GM19455 (cell line): ENCODE results near the gene OGFR.

Experiments
- ATAC-seq: cut with Tn5 transposase; IDR thresholded peaks from one replicate; pipeline ENCODE4 v1.9.1; 2021; ENCODE audit not compliant: unreplicated experiment

Gene OGFR

DNA sequence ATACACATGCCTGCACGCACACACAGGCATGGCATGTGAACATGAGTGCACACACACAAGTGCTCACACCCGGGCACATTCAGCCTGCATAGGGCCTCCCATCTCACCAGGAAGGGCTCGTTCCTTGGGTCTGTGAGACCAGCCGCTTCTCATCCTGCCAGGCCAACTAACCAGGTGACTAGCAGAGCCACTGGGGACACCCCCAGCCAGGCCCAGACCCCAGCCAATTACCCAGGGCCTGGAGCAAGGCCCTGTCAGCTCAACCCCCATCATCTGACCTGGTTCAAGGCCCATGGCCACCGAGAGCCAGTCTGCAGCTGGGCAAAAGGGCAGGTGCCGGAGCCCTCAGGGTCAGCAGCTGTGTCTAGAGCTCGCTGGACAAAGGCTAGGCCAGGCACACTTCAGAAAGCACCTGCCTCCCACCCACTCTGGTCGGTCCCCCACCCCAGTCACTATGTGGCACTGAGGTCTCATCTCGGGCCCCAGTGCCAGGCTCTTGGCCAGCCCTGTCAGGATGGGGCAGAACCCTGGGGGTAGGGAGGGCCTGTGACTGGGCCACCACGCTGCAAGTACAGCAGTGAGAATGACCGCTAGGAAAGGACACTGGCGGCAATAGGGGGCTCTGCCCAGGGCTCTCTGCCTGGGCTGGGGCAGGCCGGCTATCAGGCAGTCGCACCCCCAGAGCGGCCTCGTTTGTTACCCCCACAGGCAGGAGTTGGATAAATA lies 35.1 kb upstream of the OGFR start:
- no peak for ATAC-seq

DNA sequence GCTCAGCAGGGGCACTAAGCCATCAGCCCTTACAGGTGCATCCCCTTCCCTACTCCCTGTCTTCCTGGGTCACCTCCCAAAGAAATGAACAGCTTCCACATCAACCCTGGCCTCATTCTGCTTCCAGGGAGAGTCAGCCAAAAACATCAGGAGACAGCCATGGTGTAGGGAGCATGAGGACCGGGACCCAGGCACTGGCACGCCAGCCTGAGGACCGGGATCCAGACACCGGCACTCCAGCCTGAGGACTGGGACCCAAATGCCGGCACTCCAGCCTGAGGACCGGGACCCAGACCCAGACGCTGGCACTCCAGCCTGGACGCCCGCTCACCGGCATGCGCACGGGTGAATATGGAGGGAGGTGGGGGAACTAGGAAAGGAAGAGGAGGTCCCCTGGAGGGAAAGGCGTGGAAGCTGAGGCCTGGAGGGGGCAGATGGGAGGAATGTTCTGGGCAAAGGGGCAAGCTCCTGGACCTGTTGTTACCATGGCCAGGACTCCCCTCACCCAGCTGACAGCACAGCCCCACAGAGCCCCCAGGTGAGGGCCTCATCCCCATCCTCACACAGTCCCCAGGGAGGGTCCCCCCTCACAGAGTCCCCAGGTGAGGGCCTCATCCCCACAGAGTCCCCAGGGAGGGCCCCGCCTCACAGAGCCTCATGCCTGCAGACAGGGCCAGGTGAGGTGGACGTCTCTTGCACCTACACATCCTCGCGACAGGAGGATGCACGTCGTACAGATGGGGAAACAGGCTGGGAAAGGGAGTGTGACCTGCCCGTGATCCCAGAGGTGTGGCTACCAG lies 34.3 kb upstream of the OGFR start:
- ATAC-seq, result no peak

DNA sequence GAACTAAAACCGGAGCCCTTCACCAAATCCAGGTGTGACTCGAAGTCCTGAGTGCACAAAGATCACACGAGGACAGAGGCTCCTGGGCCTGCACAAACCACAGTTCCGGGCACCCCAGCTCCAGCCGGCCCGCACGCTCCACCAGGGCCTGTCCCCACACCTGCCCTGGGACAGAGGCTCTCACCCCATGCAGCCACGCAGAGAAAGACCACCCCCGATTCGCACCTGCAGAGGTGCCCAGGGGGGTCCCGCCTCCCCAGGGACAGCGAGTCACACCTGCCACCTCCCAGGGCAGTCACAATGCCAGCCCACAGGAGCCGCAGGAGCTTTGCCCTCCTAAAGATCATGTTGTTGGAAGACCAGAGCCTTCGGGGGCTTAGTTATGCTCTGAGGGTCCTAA lies 33.7 kb upstream of the OGFR start:
- no peak for ATAC-seq

DNA sequence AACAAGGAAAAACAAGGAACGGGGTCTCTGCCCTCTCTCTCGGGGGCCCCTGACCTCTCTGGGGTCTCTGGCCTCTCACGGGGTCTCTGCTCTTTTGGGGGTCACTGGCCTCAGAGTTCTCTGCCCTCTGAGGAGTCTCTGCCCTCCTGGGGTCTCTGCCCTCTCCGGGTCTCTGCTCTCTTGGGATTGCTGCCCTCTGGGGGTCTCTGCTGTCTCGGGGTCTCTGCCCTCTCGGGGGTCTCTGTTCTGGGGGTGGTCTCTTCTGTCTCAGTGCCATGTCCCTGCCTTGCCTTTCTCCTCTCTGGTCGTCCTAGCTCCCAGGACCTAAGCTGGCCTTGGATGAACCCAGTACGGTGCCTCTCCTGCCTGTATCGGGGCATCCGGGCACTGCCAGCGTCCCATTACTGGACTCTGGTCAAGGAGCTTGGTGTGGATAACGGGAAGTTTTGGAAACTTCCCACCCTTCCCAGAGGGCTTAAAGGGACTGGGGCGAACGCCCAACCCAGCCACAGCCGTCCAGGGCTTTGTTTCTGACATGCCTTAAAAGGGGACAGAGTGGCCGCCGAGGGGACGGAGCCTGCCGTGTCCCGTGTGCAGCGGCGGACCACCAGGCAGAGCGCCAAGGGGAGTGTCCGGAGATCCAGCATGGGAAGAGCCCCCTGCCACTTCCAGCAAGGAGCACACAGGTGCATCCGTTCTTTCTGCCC lies 33.1 kb upstream of the OGFR start:
- no peak for ATAC-seq

DNA sequence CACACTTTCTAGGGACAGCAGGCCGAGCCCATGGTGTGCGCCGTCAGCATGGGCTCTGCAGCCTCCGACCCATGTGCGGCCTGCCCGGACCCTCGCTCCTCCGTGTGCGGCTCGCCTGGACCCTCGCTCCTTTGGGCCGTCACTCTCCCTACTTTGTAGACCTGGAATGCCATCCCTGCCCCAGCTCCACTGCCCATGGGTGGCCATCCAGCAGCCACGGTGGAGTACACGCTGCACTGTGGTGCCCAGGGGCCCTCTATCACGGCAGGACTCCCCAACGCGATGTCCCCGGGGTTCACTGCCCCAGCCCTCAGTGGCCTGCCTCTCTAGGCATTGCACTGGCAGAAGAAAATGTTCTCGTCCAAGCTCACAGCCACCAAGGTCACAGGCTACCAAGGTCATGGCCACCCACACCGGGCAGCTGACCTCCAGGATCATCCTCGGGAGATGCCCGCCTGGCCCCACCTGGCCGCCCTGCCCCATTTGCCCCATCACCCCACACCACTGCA lies 32.5 kb upstream of the OGFR start:
- no peak for ATAC-seq

DNA sequence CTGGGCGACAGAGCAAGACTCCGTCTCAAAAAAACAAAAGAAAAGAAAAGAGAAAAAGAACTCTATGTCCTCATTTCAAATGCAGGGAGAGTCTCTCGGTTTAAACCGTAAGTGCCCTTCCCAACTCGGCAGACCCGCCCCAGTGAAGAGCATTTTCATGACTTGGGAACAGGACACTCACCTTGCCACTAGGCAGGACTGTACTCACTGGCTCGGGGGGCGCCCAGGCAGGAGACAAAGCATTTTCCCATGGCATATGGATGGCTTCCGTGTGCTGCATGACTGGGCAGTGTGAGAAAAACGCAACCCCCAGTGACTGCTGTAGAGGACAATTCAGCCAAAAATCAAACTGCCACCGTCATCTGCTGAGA lies 32.0 kb upstream of the OGFR start:
- no peak for ATAC-seq

DNA sequence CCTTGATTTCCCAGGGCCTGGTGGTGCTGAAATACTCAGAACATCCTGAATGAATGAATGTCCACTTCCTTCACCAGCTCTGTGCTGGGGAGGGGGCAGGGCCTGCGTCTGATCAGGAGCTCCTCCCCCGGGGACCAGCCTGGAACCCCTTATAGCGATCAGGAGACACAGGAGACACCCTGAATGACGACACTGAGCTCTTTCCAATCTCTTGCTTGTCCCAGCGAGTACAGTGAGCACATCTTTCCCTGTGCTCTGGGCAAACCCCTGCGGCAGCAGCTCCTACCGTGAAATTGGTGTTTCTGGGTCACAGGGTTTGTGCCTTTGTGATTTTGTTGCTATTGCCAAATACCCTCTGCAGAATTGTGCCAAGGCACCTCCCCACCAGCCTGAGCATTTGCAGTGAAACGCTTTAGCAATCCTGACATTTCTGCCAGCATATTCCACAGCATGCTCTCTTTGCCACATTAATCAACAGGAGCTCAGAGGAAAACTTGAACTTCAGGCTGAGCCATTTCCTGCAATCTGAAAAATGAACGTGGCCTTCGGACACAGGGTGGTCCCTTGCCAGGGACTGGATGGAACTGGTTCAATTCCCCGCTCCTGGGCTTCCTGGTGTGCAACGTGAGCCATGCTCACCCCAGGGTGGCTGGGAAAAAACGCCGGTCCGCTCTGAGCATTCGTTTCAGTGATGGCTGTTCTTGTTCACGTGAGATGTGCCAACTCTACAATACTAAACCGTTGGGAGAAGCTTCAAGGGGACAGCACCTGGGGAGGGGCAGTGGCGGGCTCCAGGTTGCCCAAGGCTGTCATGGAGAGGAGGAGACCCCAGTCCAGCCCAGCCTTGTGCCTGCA lies 31.4 kb upstream of the OGFR start:
- ATAC-seq, result no peak

DNA sequence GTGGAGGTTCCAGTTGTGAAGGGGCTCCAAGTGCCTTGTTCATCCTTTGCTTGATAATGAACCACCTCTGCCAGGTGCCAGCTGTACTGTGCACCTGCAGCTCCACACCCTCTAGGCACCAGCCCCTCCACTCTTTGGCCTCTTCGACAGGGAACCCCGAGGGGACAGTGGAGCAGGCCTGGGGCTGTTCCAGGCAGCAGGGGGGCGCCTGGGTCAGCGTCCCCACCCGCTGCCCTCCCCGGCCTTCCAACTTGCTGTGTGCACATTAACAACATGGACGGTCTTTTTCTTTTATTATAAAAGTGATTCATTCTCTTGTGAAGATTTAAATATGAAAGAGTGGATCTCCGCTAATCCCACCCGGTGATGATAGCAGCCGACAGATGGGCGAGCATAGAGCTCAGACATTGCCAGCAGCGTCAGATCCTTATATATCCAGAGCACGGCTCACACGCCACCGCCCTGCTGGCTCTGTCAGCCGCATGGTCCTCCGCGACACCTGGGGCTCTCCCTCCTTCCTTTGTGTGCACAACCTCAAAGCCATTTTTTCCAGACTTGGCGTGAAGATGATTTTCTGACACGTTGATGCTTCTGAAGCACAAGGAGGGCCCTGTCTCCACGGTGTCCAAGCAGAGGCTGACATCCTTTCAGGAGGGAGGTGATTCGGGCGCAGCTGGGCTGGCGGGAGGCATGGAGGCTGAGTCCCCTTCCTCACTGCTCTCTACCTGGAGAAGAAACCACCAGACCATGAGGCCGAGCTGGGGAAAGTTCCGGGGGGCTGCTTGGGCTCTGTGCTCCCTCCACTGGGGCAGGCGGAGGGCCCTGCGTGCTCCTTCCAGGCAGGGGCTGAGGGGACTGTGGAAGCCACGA lies 30.6 kb upstream of the OGFR start:
- ATAC-seq, result no peak

DNA sequence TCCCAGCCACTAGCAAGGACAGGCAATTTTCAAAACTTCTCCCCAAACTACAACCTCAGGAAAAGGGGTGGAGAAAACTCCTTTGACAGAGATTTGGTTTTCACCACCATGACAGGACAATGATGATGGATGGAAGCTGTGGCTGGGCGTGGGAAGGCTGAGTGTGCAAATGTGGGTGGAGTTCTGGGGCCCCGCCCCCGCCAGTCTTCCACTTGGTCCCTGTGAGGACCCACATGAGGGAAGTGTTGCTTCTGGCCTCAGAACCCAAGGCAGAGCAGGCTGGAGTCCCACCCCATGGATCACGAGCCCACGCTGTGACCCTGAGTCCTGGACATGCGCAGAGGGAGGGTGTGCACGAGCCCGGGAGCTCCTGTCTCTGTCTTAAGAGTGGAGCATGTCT lies 29.9 kb upstream of the OGFR start:
- ATAC-seq, result no peak

DNA sequence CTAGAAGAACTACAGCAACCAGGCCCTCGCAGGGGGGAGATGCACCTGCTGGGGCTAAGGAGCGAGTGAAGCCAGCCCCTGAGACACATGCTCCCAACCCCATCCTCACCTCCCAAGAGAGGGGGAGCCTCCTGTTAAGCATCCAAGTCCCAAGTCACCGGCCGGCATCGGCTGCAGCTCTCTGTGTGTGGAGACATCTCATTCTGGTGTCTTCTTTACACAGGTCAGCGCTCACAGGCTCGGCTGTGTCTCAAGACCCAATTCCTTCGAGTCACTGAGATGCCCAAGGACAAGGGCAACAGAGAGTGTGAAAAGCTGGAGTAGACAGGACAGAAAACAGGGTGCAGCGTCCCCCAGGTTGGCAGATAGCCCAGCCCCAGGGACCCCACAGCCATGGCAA lies 29.4 kb upstream of the OGFR start:
- ATAC-seq, result no peak

DNA sequence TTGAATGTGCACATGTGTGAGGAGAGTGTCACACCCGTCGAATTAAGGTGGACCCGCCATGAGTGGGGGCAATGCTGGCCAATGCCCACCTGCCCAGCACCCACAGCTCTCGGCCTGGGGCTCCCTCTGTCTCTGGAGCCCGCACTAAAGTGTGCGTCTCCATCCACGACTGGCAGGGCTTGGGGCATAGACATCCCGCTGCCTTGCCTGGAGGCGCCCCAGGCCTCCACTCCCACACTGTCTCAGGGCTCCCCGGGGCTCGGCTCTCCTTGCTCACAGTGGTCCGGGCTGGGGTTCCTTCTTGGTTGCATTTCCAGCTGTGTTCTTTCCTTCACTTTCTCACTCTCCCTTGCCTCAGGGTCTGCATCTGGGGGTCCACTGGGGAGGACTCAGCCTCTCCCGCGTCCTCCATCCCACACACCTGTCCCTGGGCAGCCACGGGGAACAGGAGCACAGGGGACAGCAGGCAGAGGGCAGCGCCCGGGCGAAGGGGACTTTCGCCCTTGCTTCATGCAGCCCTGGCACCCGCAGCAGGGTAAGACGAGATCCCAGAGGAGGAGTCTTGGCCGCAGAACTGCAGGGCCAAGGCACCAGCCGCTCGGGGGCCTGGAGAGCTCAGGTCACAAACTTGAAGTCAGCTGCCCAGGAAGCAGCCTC lies 28.5 kb upstream of the OGFR start:
- no peak for ATAC-seq

DNA sequence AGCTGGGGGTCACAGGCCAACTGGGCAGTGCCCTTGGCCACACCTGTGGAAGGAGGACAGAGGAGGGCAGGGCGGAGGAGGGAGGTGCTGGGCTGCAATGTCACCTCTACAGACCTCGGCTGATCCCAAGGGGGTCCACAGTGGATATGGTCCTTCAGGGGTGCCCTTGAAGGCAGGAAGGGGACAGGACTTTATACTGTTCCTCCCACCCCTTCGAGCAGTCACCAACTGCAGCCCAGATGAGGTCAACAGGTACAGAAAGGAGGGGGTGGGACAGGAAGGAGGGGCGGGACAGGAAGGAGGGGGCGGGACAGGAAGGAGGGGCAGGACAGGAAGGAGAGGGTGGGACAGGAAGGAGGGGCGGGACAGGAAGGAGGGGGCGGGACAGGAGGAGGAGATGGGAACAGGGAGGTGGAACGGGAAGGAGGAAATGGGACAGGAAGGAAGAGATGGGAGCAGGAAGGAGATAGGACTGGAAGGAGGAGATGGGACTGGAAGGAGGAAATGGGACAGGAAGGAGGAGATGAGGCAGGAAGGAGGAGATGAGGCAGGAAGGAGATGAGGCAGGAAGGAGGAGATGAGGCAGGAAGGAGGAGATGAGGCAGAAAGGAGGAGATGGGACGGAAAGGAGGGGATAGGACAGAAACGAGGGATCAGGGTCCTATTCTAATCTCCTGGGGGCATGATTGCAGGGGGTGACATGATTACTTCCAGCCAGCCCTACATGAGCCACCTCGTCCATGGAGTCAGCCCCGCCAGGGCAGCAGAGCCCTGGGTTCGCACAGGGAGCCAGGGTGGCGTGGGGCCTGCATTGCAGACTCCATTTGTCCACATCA lies 27.7 kb upstream of the OGFR start:
- ATAC-seq, result no peak

DNA sequence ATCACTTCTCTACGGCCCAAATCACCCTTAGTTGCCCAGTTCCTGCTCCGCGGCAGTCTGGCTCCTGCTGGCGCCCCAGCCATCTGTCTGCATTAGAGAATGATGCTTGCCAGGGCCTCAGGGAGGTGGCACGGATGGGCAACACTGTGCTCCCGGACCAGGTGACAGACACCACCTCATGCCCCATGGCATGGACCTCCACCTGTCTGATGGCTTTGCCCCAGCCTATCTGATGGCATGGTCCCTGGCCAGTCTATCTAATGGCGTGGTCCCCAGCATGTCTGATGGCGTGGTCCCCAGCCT lies 27.2 kb upstream of the OGFR start:
- ATAC-seq, result no peak

DNA sequence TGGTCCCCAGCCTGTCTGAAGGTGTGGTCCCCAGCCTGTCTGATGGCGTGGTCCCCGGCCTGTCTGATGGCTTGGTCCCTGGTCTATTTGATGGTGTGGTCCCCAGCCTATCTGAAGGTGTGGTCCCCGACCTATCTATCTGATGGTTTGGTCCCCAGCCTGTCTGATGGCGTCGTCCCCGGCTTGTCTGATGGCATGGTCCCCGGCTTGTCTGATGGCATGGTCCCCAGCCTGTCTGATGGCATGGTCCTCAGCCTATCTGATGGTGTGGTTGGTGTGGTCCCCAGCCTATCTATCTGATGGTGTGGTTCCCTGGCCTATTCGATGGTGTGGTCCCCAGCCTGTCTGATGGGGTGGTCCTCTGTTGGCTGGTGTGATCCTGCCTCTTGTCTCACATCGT lies 26.6 kb upstream of the OGFR start:
- no peak for ATAC-seq

DNA sequence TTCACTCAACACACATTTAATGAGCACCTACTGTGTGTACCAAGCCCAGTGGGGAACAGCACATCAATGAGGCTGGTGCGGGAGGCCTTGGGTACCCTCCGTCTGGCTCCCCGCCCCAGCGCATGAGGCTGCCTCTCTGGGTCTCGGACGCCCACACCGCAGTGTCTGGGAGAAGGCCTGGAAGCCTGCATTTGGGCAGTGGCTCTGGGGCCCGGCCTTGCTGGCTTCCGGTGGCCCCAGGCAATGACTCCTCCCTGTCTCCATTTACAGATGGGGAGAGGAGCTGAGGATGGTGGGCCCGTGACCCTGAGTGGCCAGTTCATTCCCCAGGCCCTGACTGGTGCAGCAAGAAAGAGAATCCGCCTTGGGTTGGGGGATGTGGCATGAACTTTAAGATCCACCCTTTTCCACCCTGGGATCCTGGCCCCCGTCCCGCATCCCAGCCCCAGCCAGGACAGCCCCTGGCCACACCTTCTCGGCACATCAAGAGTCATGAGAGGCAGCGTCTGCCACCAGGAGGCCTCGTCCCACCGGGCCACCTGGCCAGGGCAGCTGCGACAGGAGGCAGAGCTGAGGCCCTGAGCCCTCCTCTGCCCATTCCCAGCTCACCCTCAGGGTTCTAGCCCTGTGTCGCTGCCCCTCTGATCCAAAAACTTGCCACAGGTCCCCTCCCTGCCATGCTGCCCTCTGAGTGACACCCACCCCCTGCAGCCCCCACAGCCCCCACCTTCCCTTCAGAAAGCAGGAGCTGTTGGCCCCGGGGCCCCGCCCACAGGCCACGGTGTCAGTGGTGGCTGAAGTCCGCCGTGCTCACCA lies 25.8 kb upstream of the OGFR start:
- no peak for ATAC-seq

DNA sequence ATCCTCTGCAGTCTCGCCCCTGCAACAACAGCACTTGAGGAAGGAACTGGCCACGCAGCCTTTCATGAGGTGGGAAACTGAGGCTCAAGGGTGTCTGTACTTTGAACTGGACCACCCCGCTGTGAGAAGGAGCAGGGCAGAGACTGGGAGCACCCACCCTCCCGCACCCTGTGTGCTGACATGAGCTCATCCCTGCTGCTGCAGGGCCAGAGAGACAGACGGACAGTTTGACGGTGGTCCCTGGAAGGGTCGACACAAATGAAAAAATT lies 25.3 kb upstream of the OGFR start:
- no peak for ATAC-seq

DNA sequence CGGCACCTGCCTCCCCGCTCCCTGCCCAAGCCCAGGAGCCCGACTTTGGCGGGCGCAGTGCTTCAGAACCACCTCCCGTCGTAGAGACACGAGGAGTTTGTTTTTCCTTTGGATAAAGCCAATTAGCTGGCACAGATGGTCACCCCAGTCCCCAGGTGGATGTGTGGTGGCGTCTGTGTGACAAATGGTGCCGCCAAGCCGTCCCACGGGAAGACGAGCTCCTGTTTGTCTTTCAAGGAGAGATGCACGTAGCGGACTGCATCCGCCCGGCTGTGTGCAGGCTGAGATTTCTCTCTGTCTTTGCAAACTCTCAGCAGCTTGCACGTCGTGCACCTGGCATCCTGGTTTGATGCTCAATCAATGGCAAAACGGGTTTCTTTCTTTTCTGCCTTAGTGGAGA lies 24.4 kb upstream of the OGFR start:
- no peak for ATAC-seq

DNA sequence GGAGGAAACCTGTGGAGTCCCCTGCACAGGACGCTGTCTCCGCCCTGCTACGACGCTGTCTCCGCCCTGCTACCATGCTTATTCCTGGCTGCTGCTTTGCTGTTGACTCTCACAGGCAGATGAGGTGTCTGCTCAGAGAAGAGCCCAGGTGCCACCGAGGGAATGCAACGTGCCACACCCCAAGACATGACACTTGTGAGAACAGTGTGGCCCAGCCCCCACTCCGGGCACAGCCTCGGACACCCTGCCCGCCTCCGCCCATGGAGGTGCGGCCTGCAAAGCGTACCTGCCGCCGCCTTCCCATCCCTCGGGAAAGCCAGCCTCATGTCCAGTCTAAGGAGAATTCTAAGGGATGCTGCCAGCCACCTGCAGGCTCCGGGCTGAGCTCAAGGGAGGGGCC lies 23.9 kb upstream of the OGFR start:
- no peak for ATAC-seq
